A549 (cell line): Measurements from ENCODE around the gene TNF. TPM values are rescaled to one million over a fixed set of nuclear protein-coding genes. Genes with fewer than 3 reads are reported as not detected.
A peak's percentile ranks its signal among the peaks of the same experiment; 100 is the strongest.

Source experiments
- ATAC-seq, 2 experiments: fragments of 200-7000 bp in 1 of 2; fragments of >200 bp in 1 of 2; cut with Nextera tagmentation in 1 of 2; cut with Tn5 transposase in 1 of 2; 3 replicates each; pipeline versions ENCODE4 v1.8.0 to v1.9.1; 2018 to 2020; ENCODE audit warnings: mild to moderate bottlenecking in 1 of 2, moderate library complexity in 1 of 2
- CTCF ChIA-PET: fragments of 300-600 bp; sonication (Branson Sonifier 250); formaldehyde crosslinking; extraction: SDS; loops from one replicate; lab custom pipeline; 2021; ENCODE audit warnings: antibody characterized with exemption, inconsistent platforms; lab: Yijun Ruan, JAX
- POLR2A ChIA-PET: fragments of 350-600 bp; formaldehyde crosslinking; extraction: SDS; loops from one replicate; lab custom pipeline; 2021; ENCODE audit warnings: antibody characterized with exemption, inconsistent platforms; lab: Yijun Ruan, JAX
- DNase-seq, 2 experiments: peaks; one replicate each; pipeline versions ENCODE4 v3.0.0 to v3.0.0-alpha.2; 2011 to 2016; ENCODE audit warnings: low read depth in 1 of 2, low spot score in 1 of 2
- FAIRE-seq: peaks from 2 replicates; lab custom pipeline; 2011; peaks lifted over from hg19 to GRCh38; lab: Jason Lieb, UNC
- H3K27ac ChIP-seq, 2 experiments: fragments of >200 bp; sonication (Bioruptor Twin); formaldehyde crosslinking; 3 replicates each; pipeline ENCODE4 v1.5.1; 2016 to 2017
- H3K4me1 ChIP-seq: fragments of >200 bp; sonication (Bioruptor Twin); formaldehyde crosslinking; 3 replicates; pipeline ENCODE4 v1.6.1; 2016
- H3K4me2 ChIP-seq: fragments of >200 bp; sonication (Bioruptor Twin); formaldehyde crosslinking; 3 replicates; pipeline ENCODE4 v1.6.1; 2016
- H3K4me3 ChIP-seq: fragments of >200 bp; sonication (Bioruptor Twin); formaldehyde crosslinking; 3 replicates; pipeline ENCODE4 v1.5.1; 2016
- H3K9me3 ChIP-seq: fragments of >200 bp; sonication (Bioruptor Twin); formaldehyde crosslinking; 3 replicates; pipeline ENCODE4 v1.6.1; 2016
- CTCF ChIP-seq: fragments of >200 bp; sonication (Bioruptor Twin); formaldehyde crosslinking; IDR thresholded peaks from 3 replicates; pipeline ENCODE4 v1.5.1; 2016
- E2F6 ChIP-seq: IDR thresholded peaks from 2 replicates; pipeline ENCODE4 v1.6.1; 2012; ENCODE audit warnings: low read depth, borderline replicate concordance
- EP300 ChIP-seq, 2 experiments: fragments of >200 bp; sonication (Bioruptor Twin); formaldehyde crosslinking; IDR thresholded peaks; 2 replicates in 1 of 2; 3 replicates in 1 of 2; pipeline ENCODE4 v1.6.1; 2016 to 2017
- FOSB ChIP-seq: fragments of 250-450 bp; sonication (Bioruptor Pico); IDR thresholded peaks from 2 replicates; pipeline ENCODE4 v1.5.0; 2020; ENCODE audit warnings: mild to moderate bottlenecking, moderate library complexity
- HOXA7 ChIP-seq: fragments of 250-450 bp; sonication (Bioruptor Pico); IDR thresholded peaks from 2 replicates; pipeline ENCODE4 v1.5.0; 2020; ENCODE audit warnings: mild to moderate bottlenecking, moderate library complexity
- JUN ChIP-seq, 2 experiments: fragments of >200 bp; sonication (Bioruptor Twin); formaldehyde crosslinking; IDR thresholded peaks; 2 replicates in 1 of 2; 3 replicates in 1 of 2; pipeline ENCODE4 v1.6.1; 2016 to 2017
- KDM1A ChIP-seq: fragments of 200-600 bp; sonication (generic); IDR thresholded peaks from 2 replicates; pipeline ENCODE4 v1.6.1; 2016; ENCODE audit warnings: low read depth, mild to moderate bottlenecking
- KDM5A ChIP-seq: fragments of 200-600 bp; sonication (generic); IDR thresholded peaks from 2 replicates; pipeline ENCODE4 v1.6.1; 2016; ENCODE audit warnings: antibody characterized with exemption, mild to moderate bottlenecking
- MAZ ChIP-seq: fragments of 150-350 bp; IDR thresholded peaks from 2 replicates; pipeline ENCODE4 v1.6.1; 2014; ENCODE audit warnings: antibody characterized with exemption, low read depth, low read length, borderline replicate concordance
- NFE2L2 ChIP-seq: fragments of 150-350 bp; conservative IDR thresholded peaks from 2 replicates; pipeline ENCODE4 v1.6.1; 2014; ENCODE audit warnings: low read length
- NR3C1 ChIP-seq: fragments of >200 bp; sonication (Bioruptor Twin); formaldehyde crosslinking; IDR thresholded peaks from 3 replicates; pipeline ENCODE4 v1.6.1; 2017
- POLR2A ChIP-seq: IDR thresholded peaks from 2 replicates; pipeline ENCODE4 v1.6.1; 2012; ENCODE audit warnings: mild to moderate bottlenecking, low read length
- RAD21 ChIP-seq, 2 experiments: fragments of >200 bp in 1 of 2; sonication (Bioruptor Twin) in 1 of 2; formaldehyde crosslinking in 1 of 2; IDR thresholded peaks in 1 of 2; conservative IDR thresholded peaks in 1 of 2; 2 replicates in 1 of 2; 3 replicates in 1 of 2; pipeline ENCODE4 v1.6.1; 2012 to 2018; ENCODE audit warnings: inconsistent platforms in 1 of 2
- RCOR1 ChIP-seq: fragments of 150-350 bp; IDR thresholded peaks from 2 replicates; pipeline ENCODE4 v1.6.1; 2014; ENCODE audit warnings: antibody characterized with exemption, low read length, low read depth
- RFX5 ChIP-seq: fragments of 450-650 bp; IDR thresholded peaks from 2 replicates; pipeline ENCODE4 v1.7.1; 2014; ENCODE audit warnings: antibody characterized with exemption, mild to moderate bottlenecking, moderate library complexity
- SMC3 ChIP-seq: fragments of >200 bp; sonication (Bioruptor Twin); formaldehyde crosslinking; IDR thresholded peaks from 3 replicates; pipeline ENCODE4 v1.6.1; 2018; ENCODE audit warnings: inconsistent platforms
- SREBF2 ChIP-seq: fragments of 450-650 bp; IDR thresholded peaks from 2 replicates; pipeline ENCODE4 v1.6.1; 2014; ENCODE audit warnings: mild to moderate bottlenecking, moderate library complexity
- WGBS: methylation state at CpG from one replicate; pipeline ENCODE4 v1.1.6; 2017; ENCODE audit errors: missing lambda C conversion rate; 5-methylcytosine and 5-hydroxymethylcytosine counted together
- polyA plus RNA-seq, 4 experiments: library from polyadenylated mRNA; depleted of rRNA in 3 of 4; stranded (reverse); fragments of >200 nt; fragmentation: RNase III in 1 of 4; extraction: RNeasy Plus Mini Kit Qiagen cat#74134 plus additional on column Dnase treatment in 1 of 4; gene quantifications; 2 replicates in 3 of 4; 3 replicates in 1 of 4; pipeline ENCODE4 v1.2.3, GENCODE V29; 2011 to 2017
- TF ChIP-seq, protein P1 (sequence below): fragments of 250-450 bp; sonication (Bioruptor Pico); IDR thresholded peaks from 2 replicates; pipeline ENCODE4 v1.5.0; 2021; ENCODE audit warnings: mild to moderate bottlenecking, moderate library complexity, borderline replicate concordance
- TF ChIP-seq, protein P2 (sequence below): fragments of >200 bp; sonication (Bioruptor Twin); formaldehyde crosslinking; IDR thresholded peaks from 2 replicates; pipeline ENCODE4 v1.6.1; 2016
- TF ChIP-seq, protein P3 (sequence below): fragments of >200 bp; sonication (Bioruptor Twin); formaldehyde crosslinking; IDR thresholded peaks from 3 replicates; pipeline ENCODE4 v1.6.1; 2016

TNF gene
- polyA plus RNA-seq, 2 of the 4 experiments (the other 2 are of a cell fraction): not detected

DNA sequence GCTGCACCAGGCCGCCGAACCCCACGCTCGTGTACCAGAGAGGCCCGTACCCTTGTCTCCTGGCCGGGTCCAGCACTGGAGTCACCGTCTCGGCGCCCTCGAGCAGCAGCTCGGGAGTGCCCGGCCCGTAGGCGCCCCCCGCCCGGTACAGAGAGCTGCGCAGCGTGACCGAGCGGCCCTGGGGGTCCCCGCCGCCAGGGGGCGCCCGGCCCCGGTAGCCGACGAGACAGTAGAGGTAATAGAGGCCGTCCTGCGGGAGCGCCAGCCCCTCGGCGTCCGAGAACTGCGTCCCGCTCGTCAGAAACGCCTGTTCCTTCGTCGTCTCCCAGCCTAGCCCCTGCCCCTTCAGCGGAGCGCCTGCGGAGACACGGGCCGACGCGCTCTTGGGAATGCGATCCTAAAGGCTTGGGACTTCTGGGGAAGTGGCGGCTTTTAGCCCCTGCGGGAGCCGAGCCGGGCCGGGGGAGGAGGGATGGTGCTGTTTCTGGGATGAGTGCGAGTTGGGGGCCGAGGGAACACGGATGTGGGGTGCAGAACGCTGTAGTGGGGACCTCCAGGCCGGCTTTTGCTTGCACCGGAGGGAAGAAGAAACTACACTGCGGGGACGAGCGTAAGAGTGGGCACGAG is 5.6 kb downstream of the TNF start (continued):
- TF ChIP-seq CTCF (peak; percentile 84), SMC3 (peak; percentile 76), RAD21 (conservative IDR thresholded peaks at IDR 0.05 in 1 of 2, IDR thresholded peaks at IDR 0.05 in 1 of 2) (peak; percentile 22 to 58; a peak in 4 of 5 replicates), MAZ (no peak), NFE2L2 (no peak), SREBF2 (no peak), JUN (IDR thresholded peaks at IDR 0.05) (peak in 1 of 2 experiments; percentile 27; a peak in 1 of 5 replicates), POLR2A (peak; percentile 44), E2F6 (0 out of 2 replicates have a peak, but pooled peaks have one; percentile 28), KDM1A (no peak)
- TF ChIP-seq, protein P1, sequence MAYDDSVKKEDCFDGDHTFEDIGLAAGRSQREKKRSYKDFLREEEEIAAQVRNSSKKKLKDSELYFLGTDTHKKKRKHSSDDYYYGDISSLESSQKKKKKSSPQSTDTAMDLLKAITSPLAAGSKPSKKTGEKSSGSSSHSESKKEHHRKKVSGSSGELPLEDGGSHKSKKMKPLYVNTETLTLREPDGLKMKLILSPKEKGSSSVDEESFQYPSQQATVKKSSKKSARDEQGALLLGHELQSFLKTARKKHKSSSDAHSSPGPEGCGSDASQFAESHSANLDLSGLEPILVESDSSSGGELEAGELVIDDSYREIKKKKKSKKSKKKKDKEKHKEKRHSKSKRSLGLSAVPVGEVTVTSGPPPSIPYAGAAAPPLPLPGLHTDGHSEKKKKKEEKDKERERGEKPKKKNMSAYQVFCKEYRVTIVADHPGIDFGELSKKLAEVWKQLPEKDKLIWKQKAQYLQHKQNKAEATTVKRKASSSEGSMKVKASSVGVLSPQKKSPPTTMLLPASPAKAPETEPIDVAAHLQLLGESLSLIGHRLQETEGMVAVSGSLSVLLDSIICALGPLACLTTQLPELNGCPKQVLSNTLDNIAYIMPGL: no peak

DNA sequence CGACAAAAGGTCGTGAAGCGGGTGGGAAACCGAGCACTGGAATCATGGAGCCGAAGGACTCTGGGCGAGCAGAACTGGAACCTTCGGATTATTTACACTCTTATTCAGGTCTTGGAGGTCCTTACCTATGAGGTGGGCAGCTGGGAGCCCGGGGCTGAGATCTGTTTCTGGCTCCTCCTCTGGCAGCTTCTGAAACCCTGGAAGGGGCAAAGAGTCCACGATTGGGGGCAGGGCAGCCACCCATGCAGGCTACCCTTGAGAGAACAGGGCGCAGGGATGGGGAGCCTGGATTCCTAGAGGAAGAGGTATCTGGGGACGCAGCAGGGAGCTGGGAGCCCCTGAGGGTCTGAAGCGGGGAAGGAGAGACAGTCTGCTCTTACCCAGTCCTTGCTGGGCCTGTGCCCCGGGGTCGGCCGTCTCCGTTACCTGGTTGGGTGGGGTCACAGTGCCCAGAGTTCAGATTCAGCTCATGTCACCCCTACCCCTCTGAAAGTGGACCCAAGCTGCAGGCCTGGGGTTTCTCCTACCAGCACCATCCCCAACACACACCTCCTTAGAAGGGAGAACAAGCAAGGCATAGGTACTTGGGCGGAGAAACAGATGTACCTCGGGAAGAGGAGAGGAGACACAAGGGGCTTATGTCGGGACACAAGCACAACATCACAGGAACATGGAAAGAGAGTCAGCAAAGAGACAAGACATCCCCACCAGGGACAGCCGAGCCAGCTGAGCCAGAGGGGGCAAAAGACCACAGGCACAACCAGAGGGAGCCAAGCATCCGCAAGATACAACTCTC is 6.3 kb downstream of the TNF start:
- peak overlapping the region; percentile 63 for H3K4me3 ChIP-seq
- POLR2A ChIA-PET: interaction anchor here (0.8 kb wide), 1 partner anchor 17 kb away, joined by 4 read pairs; no protein-coding TSS in a partner anchor
- peak overlapping the region; percentile 73 to 94 for H3K27ac ChIP-seq
- CTCF ChIA-PET: interaction anchor here (0.9 to 18.3 kb wide), 11 partner anchors 12 to 90 kb away, joined by 3 to 338 read pairs (median 10); partner anchors contain the start of genes ATP6V1G2, LTA, NCR3 and NFKBIL1
- FAIRE-seq (no peak), ATAC-seq (peak; percentile 20 to 46; a peak in 4 of 6 replicates), DNase-seq (no peak)
- WGBS: 41% methylated on average over 19 of the region's 21 CpGs
- peaks cover 6% of the 10 kb centered on the region; the same call in 1 of the 3 replicates for H3K4me1 ChIP-seq
- H3K9me3 ChIP-seq: no peaks in the 10 kb centered on the region
- TF ChIP-seq RCOR1: no peak
- TF ChIP-seq JUN (IDR thresholded peaks at IDR 0.05): no peak
- TF ChIP-seq RFX5: no peak
- TF ChIP-seq KDM1A: no peak
- TF ChIP-seq, protein P2, sequence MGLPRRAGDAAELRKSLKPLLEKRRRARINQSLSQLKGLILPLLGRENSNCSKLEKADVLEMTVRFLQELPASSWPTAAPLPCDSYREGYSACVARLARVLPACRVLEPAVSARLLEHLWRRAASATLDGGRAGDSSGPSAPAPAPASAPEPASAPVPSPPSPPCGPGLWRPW: no peak
- TF ChIP-seq FOSB (CRISPR knock-in tag): no peak
- TF ChIP-seq HOXA7 (CRISPR knock-in tag): no peak
- no peak for TF ChIP-seq EP300 (IDR thresholded peaks at IDR 0.05)
- TF ChIP-seq KDM5A: no peak
- TF ChIP-seq, protein P3, sequence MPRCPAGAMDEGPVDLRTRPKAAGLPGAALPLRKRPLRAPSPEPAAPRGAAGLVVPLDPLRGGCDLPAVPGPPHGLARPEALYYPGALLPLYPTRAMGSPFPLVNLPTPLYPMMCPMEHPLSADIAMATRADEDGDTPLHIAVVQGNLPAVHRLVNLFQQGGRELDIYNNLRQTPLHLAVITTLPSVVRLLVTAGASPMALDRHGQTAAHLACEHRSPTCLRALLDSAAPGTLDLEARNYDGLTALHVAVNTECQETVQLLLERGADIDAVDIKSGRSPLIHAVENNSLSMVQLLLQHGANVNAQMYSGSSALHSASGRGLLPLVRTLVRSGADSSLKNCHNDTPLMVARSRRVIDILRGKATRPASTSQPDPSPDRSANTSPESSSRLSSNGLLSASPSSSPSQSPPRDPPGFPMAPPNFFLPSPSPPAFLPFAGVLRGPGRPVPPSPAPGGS: no peak
- no peak for TF ChIP-seq NR3C1
- H3K4me2 ChIP-seq: peak overlapping the region; percentile 86
